GM12891 (cell line): ENCODE measurements around the gene ITIH2. TPM values are rescaled to one million over a fixed set of nuclear protein-coding genes. Genes with fewer than 3 reads are reported as not detected.
"Not testable (repeated sequence)": the region's sequence is repeated elsewhere in the genome, so short reads cannot be mapped to it uniquely, and the experiment has no call there.

Experiments used
- DNase-seq: peaks from one replicate; pipeline ENCODE4 v3.0.0; 2011; ENCODE audit warnings: low spot score; ENCODE audit not compliant: insufficient read length
- FAIRE-seq: peaks from 2 replicates; lab custom pipeline; 2011; peaks lifted over from hg19 to GRCh38; lab: Jason Lieb, UNC
- PAX5 ChIP-seq: IDR thresholded peaks from 2 replicates; pipeline ENCODE4 v1.6.1; 2011; ENCODE audit warnings: low read length, moderate library complexity, mild to moderate bottlenecking; ENCODE audit not compliant: insufficient read depth, severe bottlenecking
- POLR2A ChIP-seq: IDR thresholded peaks from 2 replicates; pipeline ENCODE4 v1.6.1; 2011; ENCODE audit warnings: low read depth, low read length, control low read depth
- POLR2AphosphoS5 ChIP-seq: IDR thresholded peaks from 2 replicates; pipeline ENCODE4 v1.6.1; 2011; ENCODE audit warnings: low read depth, low read length, control low read depth
- POU2F2 ChIP-seq: IDR thresholded peaks from 2 replicates; pipeline ENCODE4 v1.6.1; 2011; ENCODE audit warnings: low read depth, mild to moderate bottlenecking, control low read depth, low read length, moderate library complexity
- SPI1 ChIP-seq: IDR thresholded peaks from 2 replicates; pipeline ENCODE4 v1.6.1; 2011; ENCODE audit warnings: low read depth, low read length, control low read depth
- TAF1 ChIP-seq: IDR thresholded peaks from 2 replicates; pipeline ENCODE4 v1.6.1; 2011; ENCODE audit warnings: low read depth, low read length, control low read depth
- polyA plus RNA-seq: library from polyadenylated mRNA; unstranded; fragments of >200 nt; gene quantifications from one replicate; pipeline ENCODE4 v1.2.1, GENCODE V29; 2012; ENCODE audit warnings: low read depth, missing spikeins, inconsistent platforms; ENCODE audit not compliant: missing spikeins

ITIH2 gene, protein sequence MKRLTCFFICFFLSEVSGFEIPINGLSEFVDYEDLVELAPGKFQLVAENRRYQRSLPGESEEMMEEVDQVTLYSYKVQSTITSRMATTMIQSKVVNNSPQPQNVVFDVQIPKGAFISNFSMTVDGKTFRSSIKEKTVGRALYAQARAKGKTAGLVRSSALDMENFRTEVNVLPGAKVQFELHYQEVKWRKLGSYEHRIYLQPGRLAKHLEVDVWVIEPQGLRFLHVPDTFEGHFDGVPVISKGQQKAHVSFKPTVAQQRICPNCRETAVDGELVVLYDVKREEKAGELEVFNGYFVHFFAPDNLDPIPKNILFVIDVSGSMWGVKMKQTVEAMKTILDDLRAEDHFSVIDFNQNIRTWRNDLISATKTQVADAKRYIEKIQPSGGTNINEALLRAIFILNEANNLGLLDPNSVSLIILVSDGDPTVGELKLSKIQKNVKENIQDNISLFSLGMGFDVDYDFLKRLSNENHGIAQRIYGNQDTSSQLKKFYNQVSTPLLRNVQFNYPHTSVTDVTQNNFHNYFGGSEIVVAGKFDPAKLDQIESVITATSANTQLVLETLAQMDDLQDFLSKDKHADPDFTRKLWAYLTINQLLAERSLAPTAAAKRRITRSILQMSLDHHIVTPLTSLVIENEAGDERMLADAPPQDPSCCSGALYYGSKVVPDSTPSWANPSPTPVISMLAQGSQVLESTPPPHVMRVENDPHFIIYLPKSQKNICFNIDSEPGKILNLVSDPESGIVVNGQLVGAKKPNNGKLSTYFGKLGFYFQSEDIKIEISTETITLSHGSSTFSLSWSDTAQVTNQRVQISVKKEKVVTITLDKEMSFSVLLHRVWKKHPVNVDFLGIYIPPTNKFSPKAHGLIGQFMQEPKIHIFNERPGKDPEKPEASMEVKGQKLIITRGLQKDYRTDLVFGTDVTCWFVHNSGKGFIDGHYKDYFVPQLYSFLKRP
- polyA plus RNA-seq, result not detected

GRCh38 chr10:7703140-7703539, at the start of gene ITIH2:
ITIH2 (plus strand) TSS chr10:7703316; CDS start chr10:7703435, 119 bp downstream.
- TF ChIP-seq TAF1 (no peak), POLR2A (no peak), POU2F2 (no peak)

GRCh38 chr10:7657079-7657478, 46.0 kb upstream of the ITIH2 start:
- not testable (repeated sequence) for DNase-seq, FAIRE-seq

More at GRCh38 chr10:7703140-7703539, at the start of gene ITIH2:
- DNase-seq, result no peak
- FAIRE-seq, result no peak

- DNase-seq, result no peak
- TF ChIP-seq POLR2A (no peak), TAF1 (no peak), POU2F2 (no peak), SPI1 (no peak), POLR2AphosphoS5 (no peak), PAX5 (no peak)
- no peak for FAIRE-seq
These were observed 45.6 kb upstream of the ITIH2 start for GRCh38 chr10:7657552-7657951.

GRCh38 chr10:7659560-7659959, 43.6 kb upstream of the ITIH2 start:
- TF ChIP-seq POU2F2 (no peak), SPI1 (no peak), POLR2AphosphoS5 (no peak), POLR2A (no peak), PAX5 (no peak)
- FAIRE-seq (no peak), DNase-seq (no peak)

GRCh38 chr10:7662522-7662921, 40.6 kb upstream of the ITIH2 start:
- DNase-seq (no peak), FAIRE-seq (no peak)
- TF ChIP-seq POU2F2 (no peak), POLR2AphosphoS5 (no peak), TAF1 (no peak), SPI1 (no peak), POLR2A (no peak), PAX5 (no peak)

GRCh38 chr10:7664707-7665106, 38.4 kb upstream of the ITIH2 start:
- FAIRE-seq (no peak), DNase-seq (no peak)
- no peak for TF ChIP-seq POLR2AphosphoS5
- TF ChIP-seq TAF1, result no peak
- TF ChIP-seq PAX5, result no peak
- no peak for TF ChIP-seq SPI1
- no peak for TF ChIP-seq POLR2A
- TF ChIP-seq POU2F2, result no peak

DNA sequence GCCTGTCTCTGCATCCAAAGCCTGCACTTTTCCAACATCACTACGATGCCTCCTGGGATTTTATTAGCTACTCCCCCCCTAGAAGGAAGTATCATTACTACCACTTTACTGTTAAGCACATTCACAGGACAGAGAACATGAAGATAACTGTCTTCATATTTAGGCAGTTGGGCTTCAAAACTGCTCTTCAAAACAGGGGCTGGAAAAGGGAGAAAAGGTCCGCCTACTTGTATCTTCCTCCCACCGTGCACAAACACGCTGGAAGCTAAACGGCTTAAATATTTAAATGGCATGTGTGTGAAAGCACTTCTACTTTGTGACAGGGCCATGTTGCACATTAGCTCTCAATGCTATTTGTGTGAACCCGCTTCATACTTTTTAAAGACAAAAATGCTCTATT, 37.3 kb upstream of the ITIH2 start:
- TF ChIP-seq SPI1, result no peak
- no peak for TF ChIP-seq POLR2AphosphoS5
- no peak for TF ChIP-seq POLR2A
- TF ChIP-seq POU2F2, result no peak
- no peak for TF ChIP-seq PAX5
- TF ChIP-seq TAF1, result no peak
- FAIRE-seq, result no peak
- no peak for DNase-seq

- FAIRE-seq (no peak), DNase-seq (no peak)
- no peak for TF ChIP-seq POU2F2
- no peak for TF ChIP-seq POLR2A
- TF ChIP-seq TAF1, result no peak
- TF ChIP-seq PAX5, result no peak
- no peak for TF ChIP-seq SPI1
- TF ChIP-seq POLR2AphosphoS5, result no peak
These were observed 36.7 kb upstream of the ITIH2 start, which contains the start of gene ITIH5 for GRCh38 chr10:7666253-7667023. ITIH5 (minus strand) TSS chr10:7666966; CDS start chr10:7666892, 74 bp downstream.
